SK-N-SH treated with all-trans-retinoic acid at 6 μM for 48 hours (cell line): Measurements from ENCODE around the gene ASPA.

Experiments used
- ATAC-seq: fragments of 200-7000 bp; cut with Tn5 transposase; 3 replicates; pipeline ENCODE4 v1.9.1; 2020; ENCODE audit warnings: mild to moderate bottlenecking, moderate library complexity
- ARNTL ChIP-seq: fragments of 450-650 bp; formaldehyde crosslinking; IDR thresholded peaks from 2 replicates; pipeline ENCODE4 v1.5.0; 2020; ENCODE audit warnings: low read depth, mild to moderate bottlenecking, moderate library complexity, borderline replicate concordance
- BACH2 ChIP-seq: fragments of 250-450 bp; sonication (Bioruptor Pico); IDR thresholded peaks from 2 replicates; pipeline ENCODE4 v1.9.0; 2021; ENCODE audit warnings: mild to moderate bottlenecking, borderline replicate concordance
- CSDC2 ChIP-seq: fragments of 250-450 bp; sonication (Bioruptor Pico); IDR thresholded peaks from 2 replicates; pipeline ENCODE4 v1.5.0; 2020; ENCODE audit warnings: mild to moderate bottlenecking, moderate library complexity
- CSRNP3 ChIP-seq: fragments of 250-450 bp; sonication (Bioruptor Pico); IDR thresholded peaks from 2 replicates; pipeline ENCODE4 v1.5.1; 2021; ENCODE audit warnings: mild to moderate bottlenecking, moderate library complexity
- GLIS3 ChIP-seq: fragments of 250-450 bp; sonication (Bioruptor Pico); IDR thresholded peaks from 2 replicates; pipeline ENCODE4 v1.5.0; 2020; ENCODE audit warnings: mild to moderate bottlenecking, moderate library complexity
- OSR1 ChIP-seq: fragments of 250-450 bp; sonication (Bioruptor Pico); IDR thresholded peaks from 2 replicates; pipeline ENCODE4 v1.8.0; 2022; ENCODE audit warnings: moderate library complexity, mild to moderate bottlenecking, inconsistent platforms
- PATZ1 ChIP-seq: fragments of 250-450 bp; sonication (Bioruptor Pico); IDR thresholded peaks from 2 replicates; pipeline ENCODE4 v1.8.0; 2020; ENCODE audit warnings: mild to moderate bottlenecking, moderate library complexity, borderline replicate concordance
- POU6F1 ChIP-seq: fragments of 250-450 bp; sonication (Bioruptor Pico); IDR thresholded peaks from 2 replicates; pipeline ENCODE4 v1.8.0; 2021; ENCODE audit warnings: low read depth, mild to moderate bottlenecking, moderate library complexity, borderline replicate concordance
- RARB ChIP-seq: fragments of 250-450 bp; sonication (Bioruptor Pico); IDR thresholded peaks from 2 replicates; pipeline ENCODE4 v1.8.0; 2021; ENCODE audit warnings: mild to moderate bottlenecking, moderate library complexity
- SNAI2 ChIP-seq: fragments of 250-450 bp; sonication (Bioruptor Pico); IDR thresholded peaks from 2 replicates; pipeline ENCODE4 v1.5.0; 2020; ENCODE audit warnings: mild to moderate bottlenecking, moderate library complexity
- TCF4 ChIP-seq: fragments of 250-450 bp; sonication (Bioruptor Pico); IDR thresholded peaks from 2 replicates; pipeline ENCODE4 v1.8.0; 2021; ENCODE audit warnings: mild to moderate bottlenecking, moderate library complexity, borderline replicate concordance
- TOX ChIP-seq: fragments of 250-450 bp; sonication (Bioruptor Pico); IDR thresholded peaks from 2 replicates; pipeline ENCODE4 v1.8.0; 2021; ENCODE audit warnings: mild to moderate bottlenecking, moderate library complexity, borderline replicate concordance
- TSHZ2 ChIP-seq: fragments of 250-450 bp; sonication (Bioruptor Pico); IDR thresholded peaks from 2 replicates; pipeline ENCODE4 v1.5.0; 2020; ENCODE audit warnings: mild to moderate bottlenecking, moderate library complexity
- ZFP30 ChIP-seq: fragments of 450-650 bp; formaldehyde crosslinking; IDR thresholded peaks from 2 replicates; pipeline ENCODE4 v1.5.0; 2022; ENCODE audit warnings: mild to moderate bottlenecking, moderate library complexity
- ZNF565 ChIP-seq: fragments of 450-650 bp; formaldehyde crosslinking; conservative IDR thresholded peaks from 2 replicates; pipeline ENCODE4 v1.5.0; 2020; ENCODE audit warnings: low read depth, mild to moderate bottlenecking, moderate library complexity
- ZNF8 ChIP-seq: fragments of 450-650 bp; formaldehyde crosslinking; IDR thresholded peaks from 2 replicates; pipeline ENCODE4 v1.5.0; 2020; ENCODE audit warnings: mild to moderate bottlenecking, moderate library complexity

The ASPA gene

GRCh38 chr17:3524024-3524423, 48.2 kb downstream of the ASPA start:
- ATAC-seq: no peak
- TF ChIP-seq OSR1 (CRISPR knock-in tag): no peak
- no peak for TF ChIP-seq ZFP30
- TF ChIP-seq CSDC2: no peak
- no peak for TF ChIP-seq TOX (CRISPR knock-in tag)
- TF ChIP-seq BACH2 (CRISPR knock-in tag): no peak
- no peak for TF ChIP-seq PATZ1 (CRISPR knock-in tag)
- TF ChIP-seq POU6F1 (CRISPR knock-in tag): no peak

- no peak for ATAC-seq
- TF ChIP-seq PATZ1 (CRISPR knock-in tag) (no peak), TSHZ2 (no peak), ZNF8 (no peak), CSDC2 (no peak), SNAI2 (CRISPR knock-in tag) (no peak), CSRNP3 (CRISPR knock-in tag) (no peak), TOX (CRISPR knock-in tag) (no peak), ZNF565 (CRISPR knock-in tag) (no peak)
Measured at GRCh38 chr17:3526491-3526890, 50.7 kb downstream of the ASPA start.

GRCh38 chr17:3526971-3527370, 51.2 kb downstream of the ASPA start:
- no peak for ATAC-seq
- TF ChIP-seq PATZ1 (CRISPR knock-in tag): no peak
- no peak for TF ChIP-seq ZNF565 (CRISPR knock-in tag)
- TF ChIP-seq, all 23 proteins: peak for 0

- no peak for ATAC-seq
- TF ChIP-seq ZNF8 (no peak), TCF4 (CRISPR knock-in tag) (no peak), BACH2 (CRISPR knock-in tag) (no peak), GLIS3 (CRISPR knock-in tag) (no peak), RARB (CRISPR knock-in tag) (no peak), ZFP30 (no peak), OSR1 (CRISPR knock-in tag) (no peak), POU6F1 (CRISPR knock-in tag) (no peak), ZNF565 (CRISPR knock-in tag) (no peak), TOX (CRISPR knock-in tag) (no peak), ARNTL (CRISPR knock-in tag) (no peak)
Measured at GRCh38 chr17:3527468-3527867, 51.7 kb downstream of the ASPA start.
